H54 (cell line): ENCODE data around the gene FOSL1.
A peak's percentile ranks its signal among the peaks of the same experiment; 100 is the strongest.

Experiments used
- DNase-seq: peaks from one replicate; pipeline ENCODE4 v3.0.0; 2011; ENCODE audit warnings: low spot score, mixed read lengths; ENCODE audit not compliant: insufficient read length
- FAIRE-seq: peaks from 3 replicates; lab custom pipeline; 2011; peaks lifted over from hg19 to GRCh38; lab: Jason Lieb, UNC
- POLR2A ChIP-seq: IDR thresholded peaks from 2 replicates; pipeline ENCODE4 v1.6.1; 2011; ENCODE audit warnings: low read depth, mild to moderate bottlenecking, low read length

Gene FOSL1

DNA sequence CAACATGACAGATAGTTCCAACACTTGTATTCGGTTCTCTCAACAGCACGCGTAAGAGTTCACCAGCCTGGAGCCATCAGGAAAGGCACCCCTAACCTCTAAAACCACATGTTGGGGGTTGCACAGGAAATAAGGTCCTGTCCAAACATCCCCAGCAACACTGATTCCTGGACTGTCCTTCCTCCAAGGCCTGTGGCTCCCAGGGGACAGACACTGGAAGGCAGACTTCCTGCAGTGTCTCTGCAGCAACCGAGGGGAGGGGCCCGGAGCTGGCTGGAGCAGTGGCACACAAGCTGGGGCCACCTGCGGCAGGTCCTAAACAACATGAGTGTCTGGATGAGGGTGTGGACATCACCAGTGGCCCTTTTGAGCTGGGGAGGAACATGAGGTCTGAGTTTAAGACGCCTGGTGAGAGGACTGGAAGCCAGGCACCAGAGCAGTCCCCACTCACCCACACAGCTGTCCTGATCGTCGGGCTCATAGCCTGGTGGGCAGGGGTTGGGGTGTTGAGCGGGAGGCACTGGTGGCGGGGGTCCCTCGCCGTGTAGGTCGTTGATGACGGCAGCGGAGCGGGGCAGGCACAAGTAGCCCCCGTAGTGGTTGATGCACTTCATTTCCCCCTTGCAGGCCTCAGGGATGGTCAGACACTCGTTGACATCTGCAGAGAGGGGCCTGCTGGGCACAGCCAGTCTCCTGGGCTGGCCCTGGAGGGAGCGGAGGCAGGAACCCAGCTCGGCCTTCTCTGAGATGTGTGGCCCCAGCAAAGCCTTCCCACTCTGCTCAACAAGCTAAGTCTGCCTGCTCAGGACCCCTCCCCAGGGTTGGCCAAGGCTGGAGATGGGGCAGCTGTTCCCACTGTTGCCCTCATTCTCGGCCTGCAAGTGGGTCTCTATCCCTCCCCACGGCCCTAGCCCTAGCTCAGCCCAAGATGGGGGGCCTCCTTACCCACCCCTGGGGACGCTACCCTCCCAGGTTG lies 29.2 kb downstream of the FOSL1 start:
- DNase-seq (no peak), FAIRE-seq (no peak)
- no peak for TF ChIP-seq POLR2A

- no peak for DNase-seq
- TF ChIP-seq POLR2A: no peak
- FAIRE-seq: no peak
Observed at GRCh38 chr11:65870307-65870658, 29.9 kb downstream of the FOSL1 start.

- no peak for FAIRE-seq
- DNase-seq: no peak
- no peak for TF ChIP-seq POLR2A
Observed at GRCh38 chr11:65869643-65870306, 30.4 kb downstream of the FOSL1 start.

DNA sequence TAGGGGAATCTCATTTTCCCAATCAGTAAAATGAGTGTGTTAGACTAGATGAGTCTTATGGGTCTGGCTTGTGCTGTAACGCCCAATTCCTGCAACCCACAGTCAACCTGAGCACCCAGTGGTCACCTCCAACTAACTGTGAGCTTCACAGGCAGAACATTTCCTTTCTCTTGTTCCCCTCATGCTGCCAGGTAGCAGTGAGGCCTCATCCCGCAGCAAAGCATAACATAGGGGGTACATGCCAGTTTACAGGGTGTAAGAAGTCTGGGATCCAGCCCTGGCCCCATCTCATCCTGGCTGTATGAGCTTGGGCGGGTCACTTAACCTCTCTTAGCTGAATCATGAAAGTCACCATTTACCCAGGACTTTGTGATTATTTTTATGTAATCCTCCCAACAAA lies 31.3 kb downstream of the FOSL1 start:
- DNase-seq (no peak), FAIRE-seq (no peak)
- no peak for TF ChIP-seq POLR2A

- FAIRE-seq (no peak), DNase-seq (no peak)
- peak; percentile 45 for TF ChIP-seq POLR2A
Observed at GRCh38 chr11:65868076-65868667, 32.0 kb downstream of the FOSL1 start.

- no peak for DNase-seq
- FAIRE-seq: no peak
- TF ChIP-seq POLR2A: no peak
Observed at GRCh38 chr11:65867284-65868071, 32.7 kb downstream of the FOSL1 start.

GRCh38 chr11:65866509-65867283 lies 33.5 kb downstream of the FOSL1 start:
- no peak for DNase-seq
- FAIRE-seq: no peak
- no peak for TF ChIP-seq POLR2A

DNA sequence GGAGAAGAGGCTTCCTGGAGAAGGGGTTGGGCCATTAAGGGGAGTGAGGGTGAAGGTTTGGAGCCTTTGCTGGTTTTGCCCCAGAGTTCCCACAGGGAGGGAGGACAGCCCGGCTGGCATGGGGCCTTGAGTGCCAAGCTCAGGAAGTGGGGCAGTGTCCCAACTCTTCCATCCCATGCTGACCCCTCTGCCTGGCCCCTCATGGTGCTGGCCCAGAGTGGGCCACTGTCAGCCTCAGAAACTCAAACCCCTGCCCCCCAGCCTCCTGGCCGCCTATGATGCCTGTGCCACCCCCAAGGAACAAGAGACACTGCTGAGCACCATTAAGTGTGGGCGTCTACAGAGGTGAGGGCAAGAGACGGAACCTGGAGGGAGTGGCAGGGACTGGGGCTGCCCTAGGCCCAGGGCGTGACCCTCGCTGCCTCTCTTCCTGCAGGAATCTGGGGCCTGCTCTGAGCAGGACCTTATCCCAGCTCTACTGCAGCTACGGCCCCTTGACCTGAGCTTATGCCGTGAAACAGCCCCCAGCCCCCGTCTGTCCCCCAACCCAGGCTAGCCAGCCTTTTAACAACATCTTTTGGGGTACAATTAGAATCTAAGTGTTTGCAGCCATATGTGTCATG lies 34.5 kb downstream of the FOSL1 start:
- DNase-seq (no peak), FAIRE-seq (no peak)
- 0 out of 2 replicates have a peak, but pooled peaks have one; percentile 17 for TF ChIP-seq POLR2A

GRCh38 chr11:65864706-65865471 lies 35.3 kb downstream of the FOSL1 start:
- no peak for FAIRE-seq
- no peak for DNase-seq
- no peak for TF ChIP-seq POLR2A

- TF ChIP-seq POLR2A: no peak
- DNase-seq: no peak
- FAIRE-seq: no peak
Observed at GRCh38 chr11:65863889-65864705, 36.1 kb downstream of the FOSL1 start.
